GM12878 (cell line): ENCODE results near the gene DGCR8. TPM values are rescaled to one million over a fixed set of nuclear protein-coding genes. Genes with fewer than 3 reads are reported as not detected.

Experiments
- ATAC-seq: fragments of 200-7000 bp; cut with Tn5 transposase; 3 replicates; pipeline ENCODE4 v1.9.1; 2020; ENCODE audit warnings: mild to moderate bottlenecking, moderate library complexity
- BruUV-seq: library from RNA; stranded (reverse); fragments of 400-500 nt; replicated peaks from 2 replicates; lab custom pipeline; 2021; lab: Mats Ljungman, UMichigan
- CTCF ChIA-PET: fragments of 300-600 bp; sonication (Branson Sonifier 250); formaldehyde crosslinking; extraction: SDS; loops from one replicate; lab custom pipeline; 2021; ENCODE audit warnings: inconsistent platforms; lab: Yijun Ruan, JAX
- POLR2A ChIA-PET: fragments of 350-600 bp; formaldehyde crosslinking; extraction: SDS; loops from one replicate; lab custom pipeline; 2021; ENCODE audit warnings: inconsistent platforms; lab: Charles Lee
- RAD21 ChIA-PET: fragments of 300-600 bp; sonication (Branson Sonifier 250); formaldehyde crosslinking; loops from one replicate; lab custom pipeline; 2023; ENCODE audit warnings: antibody characterized with exemption; ENCODE audit not compliant: unreplicated experiment; lab: Charles Lee
- SMC1A ChIA-PET: fragments of 300-600 bp; sonication (Branson Sonifier 250); formaldehyde crosslinking; loops from one replicate; lab custom pipeline; 2023; ENCODE audit not compliant: unreplicated experiment, uncharacterized antibody; lab: Charles Lee
- DNase-seq: peaks from one replicate; pipeline ENCODE4 v3.0.0-alpha.2; 2011; ENCODE audit warnings: low read depth, low spot score
- FAIRE-seq: peaks from 3 replicates; lab custom pipeline; 2011; peaks lifted over from hg19 to GRCh38; lab: Jason Lieb, UNC
- H2AFZ ChIP-seq: 2 replicates; pipeline ENCODE4 v1.6.0; 2011; ENCODE audit warnings: low read depth, low read length, control low read depth; ENCODE audit not compliant: control insufficient read depth
- H3K27ac ChIP-seq: 2 replicates; pipeline ENCODE4 v1.5.1; 2011; ENCODE audit warnings: control low read depth; ENCODE audit not compliant: control insufficient read depth, insufficient read depth
- H3K27me3 ChIP-seq, 2 experiments: replicated peaks in 1 of 2; 2 replicates each; pipeline versions ENCODE4 v1.6.0 to v1.6.1; 2011; ENCODE audit warnings: low read length in 1 of 2; ENCODE audit not compliant: control insufficient read depth in 2 of 2, insufficient read depth in 2 of 2
- H3K36me3 ChIP-seq, 2 experiments: 2 replicates each; pipeline ENCODE4 v1.5.1; 2011; ENCODE audit warnings: low read length in 1 of 2; ENCODE audit not compliant: control insufficient read depth in 2 of 2, insufficient read depth in 2 of 2
- H3K4me1 ChIP-seq: 2 replicates; pipeline ENCODE4 v1.6.1; 2011; ENCODE audit warnings: mild to moderate bottlenecking, low read length, moderate library complexity, mixed read lengths; ENCODE audit not compliant: control insufficient read depth, insufficient read depth
- H3K4me2 ChIP-seq: 2 replicates; pipeline ENCODE4 v1.6.0; 2011; ENCODE audit warnings: control low read depth; ENCODE audit not compliant: control insufficient read depth, insufficient read depth
- H3K4me3 ChIP-seq: fragments of 200-600 bp; sonication (generic); 2 replicates; pipeline ENCODE4 v1.5.1; 2016
- H3K79me2 ChIP-seq: 2 replicates; pipeline ENCODE4 v1.6.0; 2011; ENCODE audit warnings: low read length; ENCODE audit not compliant: control insufficient read depth, insufficient read depth
- H3K9ac ChIP-seq: 2 replicates; pipeline ENCODE4 v1.8.0; 2011; ENCODE audit warnings: low read length, control low read depth, mixed read lengths; ENCODE audit not compliant: control insufficient read depth, insufficient read depth
- H3K9me3 ChIP-seq: replicated peaks from 3 replicates; pipeline ENCODE4 v1.5.1; 2011; ENCODE audit warnings: mild to moderate bottlenecking, low read length; ENCODE audit not compliant: control insufficient read depth, insufficient read depth
- H4K20me1 ChIP-seq: 2 replicates; pipeline ENCODE4 v1.6.0; 2011; ENCODE audit not compliant: control insufficient read depth, insufficient read depth
- CEBPZ ChIP-seq: fragments of 150-350 bp; IDR thresholded peaks from 2 replicates; pipeline ENCODE4 v1.6.1; 2016; ENCODE audit warnings: low read depth, low read length
- CHD2 ChIP-seq: IDR thresholded peaks from 2 replicates; pipeline ENCODE4 v1.6.1; 2011; ENCODE audit warnings: low read depth, low read length, improper control_type of control experiment, borderline replicate concordance
- FOXM1 ChIP-seq: IDR thresholded peaks from 2 replicates; pipeline ENCODE4 v1.6.1; 2012; ENCODE audit warnings: low read depth, mild to moderate bottlenecking, inconsistent platforms, low read length, moderate library complexity
- GABPA ChIP-seq: IDR thresholded peaks from 2 replicates; pipeline ENCODE4 v1.6.1; 2014; ENCODE audit warnings: antibody characterized with exemption, low read depth, mild to moderate bottlenecking, inconsistent platforms
- MXI1 ChIP-seq: fragments of 150-350 bp; IDR thresholded peaks from 2 replicates; pipeline ENCODE4 v1.6.1; 2011; ENCODE audit warnings: low read depth, mild to moderate bottlenecking, inconsistent platforms, low read length, improper control_type of control experiment
- NKRF ChIP-seq: fragments of 450-650 bp; conservative IDR thresholded peaks from 2 replicates; pipeline ENCODE4 v1.6.1; 2017; ENCODE audit warnings: mild to moderate bottlenecking, moderate library complexity
- NRF1 ChIP-seq: conservative IDR thresholded peaks from 2 replicates; pipeline ENCODE4 v1.6.1; 2011; ENCODE audit warnings: mild to moderate bottlenecking, low read depth, low read length, improper control_type of control experiment
- POLR2AphosphoS5 ChIP-seq: IDR thresholded peaks from 2 replicates; pipeline ENCODE4 v1.6.1; 2011; ENCODE audit warnings: mild to moderate bottlenecking, low read length, inconsistent platforms
- SP1 ChIP-seq: IDR thresholded peaks from one replicate; pipeline ENCODE4 v1.6.1; 2011; ENCODE audit warnings: low read depth, low read length
- ZNF274 ChIP-seq: IDR thresholded peaks from one replicate; pipeline ENCODE4 v1.8.0; 2011; ENCODE audit not compliant: insufficient read length, insufficient read depth
- WGBS: methylation state at CpG from one replicate; pipeline ENCODE4 v1.1.6; 2016; ENCODE audit warnings: low lambda C conversion rate; ENCODE audit not compliant: insufficient replicate concordance, insufficient coverage; ENCODE audit errors: missing lambda C conversion rate; 5-methylcytosine and 5-hydroxymethylcytosine counted together
- in situ Hi-C: fragments of 300-500 bp; cut with MboI; formaldehyde crosslinking; loops from 9 replicates; pipeline ENCODE4 v1.14.3; 2018; ENCODE audit warnings: mixed read lengths
- intact Hi-C: fragments of 100-400 bp; cut with micrococcal nuclease; formaldehyde crosslinking; loops from one replicate; pipeline ENCODE4 v1.14.2; 2022; ENCODE audit not compliant: unreplicated experiment
- polyA plus RNA-seq, 11 experiments: library from polyadenylated mRNA; depleted of rRNA in 4 of 11; unstranded in 6 of 11; stranded (reverse) in 5 of 11; fragments of >200 nt; fragmentation: Nextera tagmentation in 4 of 11; fragmentation: Illumina TruSeq in 1 of 11; extraction: Ambion mirVana in 4 of 11; extraction: Trizol in 1 of 11; gene quantifications; 1 replicate in 1 of 11; 2 replicates in 10 of 11; pipeline versions ENCODE4 v1.2.1 to v1.2.3, GENCODE V29; 2011 to 2016; ENCODE audit warnings: inconsistent platforms in 2 of 11, missing spikeins in 2 of 11, low read depth in 1 of 11
- total RNA-seq, 4 experiments: library from RNA; depleted of rRNA in 3 of 4; stranded (reverse); fragments of >200 nt in 3 of 4; fragmentation: Illumina TruSeq in 1 of 4; extraction: Trizol in 1 of 4; gene quantifications; 2 replicates each; pipeline versions ENCODE4 v1.2.1 to v1.2.3, GENCODE V29; 2013 to 2021
- TF ChIP-seq, protein P1 (sequence below): fragments of 150-350 bp; IDR thresholded peaks from 2 replicates; pipeline ENCODE4 v1.6.1; 2014; ENCODE audit warnings: mild to moderate bottlenecking, low read depth, low read length
- TF ChIP-seq, protein P2 (sequence below): fragments of 450-650 bp; IDR thresholded peaks from 2 replicates; pipeline ENCODE4 v1.6.1; 2014; ENCODE audit warnings: mild to moderate bottlenecking
- TF ChIP-seq, protein P3 (sequence below): fragments of 450-650 bp; IDR thresholded peaks from 2 replicates; pipeline ENCODE4 v1.6.1; 2017; ENCODE audit warnings: mild to moderate bottlenecking, moderate library complexity

DGCR8 gene
- total and polyA plus RNA-seq, 10 of the 15 experiments (the other 5 are each of a cell fraction or from before 2014, with no cell fraction given), result 1.2 to 35.1 (median 17.2) TPM

- POLR2A ChIA-PET, result no interaction called here
- DNase-seq (no peak), FAIRE-seq (no peak), ATAC-seq (no peak)
- Histone ChIP-seq H3K4me1 (peaks cover 8% of the 10 kb centered on the region), H3K27ac (no peak overlapping the region), H4K20me1 (no peaks in the 10 kb centered on the region), H3K9ac (no peak overlapping the region), H3K36me3 (peaks cover 23 to 28% of the 10 kb centered on the region in 2 experiments), H3K9me3 (no peaks in the 10 kb centered on the region), H2AFZ (no peak overlapping the region), H3K79me2 (peaks cover 47% of the 10 kb centered on the region), H3K4me3 (no peak overlapping the region), H3K27me3 (no peaks in the 10 kb centered on the region), H3K4me2 (no peak overlapping the region)
- in situ Hi-C loops (no loop called here), intact Hi-C loops (no loop called here)
- WGBS, result 96% methylated on average over 20 of the region's 20 CpGs
- no peak for TF ChIP-seq NRF1
- TF ChIP-seq, protein P1, sequence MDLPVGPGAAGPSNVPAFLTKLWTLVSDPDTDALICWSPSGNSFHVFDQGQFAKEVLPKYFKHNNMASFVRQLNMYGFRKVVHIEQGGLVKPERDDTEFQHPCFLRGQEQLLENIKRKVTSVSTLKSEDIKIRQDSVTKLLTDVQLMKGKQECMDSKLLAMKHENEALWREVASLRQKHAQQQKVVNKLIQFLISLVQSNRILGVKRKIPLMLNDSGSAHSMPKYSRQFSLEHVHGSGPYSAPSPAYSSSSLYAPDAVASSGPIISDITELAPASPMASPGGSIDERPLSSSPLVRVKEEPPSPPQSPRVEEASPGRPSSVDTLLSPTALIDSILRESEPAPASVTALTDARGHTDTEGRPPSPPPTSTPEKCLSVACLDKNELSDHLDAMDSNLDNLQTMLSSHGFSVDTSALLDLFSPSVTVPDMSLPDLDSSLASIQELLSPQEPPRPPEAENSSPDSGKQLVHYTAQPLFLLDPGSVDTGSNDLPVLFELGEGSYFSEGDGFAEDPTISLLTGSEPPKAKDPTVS, result no peak
- TF ChIP-seq MXI1, result no peak
- no peak for TF ChIP-seq POLR2AphosphoS5
- TF ChIP-seq, protein P2, sequence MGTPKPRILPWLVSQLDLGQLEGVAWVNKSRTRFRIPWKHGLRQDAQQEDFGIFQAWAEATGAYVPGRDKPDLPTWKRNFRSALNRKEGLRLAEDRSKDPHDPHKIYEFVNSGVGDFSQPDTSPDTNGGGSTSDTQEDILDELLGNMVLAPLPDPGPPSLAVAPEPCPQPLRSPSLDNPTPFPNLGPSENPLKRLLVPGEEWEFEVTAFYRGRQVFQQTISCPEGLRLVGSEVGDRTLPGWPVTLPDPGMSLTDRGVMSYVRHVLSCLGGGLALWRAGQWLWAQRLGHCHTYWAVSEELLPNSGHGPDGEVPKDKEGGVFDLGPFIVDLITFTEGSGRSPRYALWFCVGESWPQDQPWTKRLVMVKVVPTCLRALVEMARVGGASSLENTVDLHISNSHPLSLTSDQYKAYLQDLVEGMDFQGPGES, result no peak
- TF ChIP-seq, protein P3, sequence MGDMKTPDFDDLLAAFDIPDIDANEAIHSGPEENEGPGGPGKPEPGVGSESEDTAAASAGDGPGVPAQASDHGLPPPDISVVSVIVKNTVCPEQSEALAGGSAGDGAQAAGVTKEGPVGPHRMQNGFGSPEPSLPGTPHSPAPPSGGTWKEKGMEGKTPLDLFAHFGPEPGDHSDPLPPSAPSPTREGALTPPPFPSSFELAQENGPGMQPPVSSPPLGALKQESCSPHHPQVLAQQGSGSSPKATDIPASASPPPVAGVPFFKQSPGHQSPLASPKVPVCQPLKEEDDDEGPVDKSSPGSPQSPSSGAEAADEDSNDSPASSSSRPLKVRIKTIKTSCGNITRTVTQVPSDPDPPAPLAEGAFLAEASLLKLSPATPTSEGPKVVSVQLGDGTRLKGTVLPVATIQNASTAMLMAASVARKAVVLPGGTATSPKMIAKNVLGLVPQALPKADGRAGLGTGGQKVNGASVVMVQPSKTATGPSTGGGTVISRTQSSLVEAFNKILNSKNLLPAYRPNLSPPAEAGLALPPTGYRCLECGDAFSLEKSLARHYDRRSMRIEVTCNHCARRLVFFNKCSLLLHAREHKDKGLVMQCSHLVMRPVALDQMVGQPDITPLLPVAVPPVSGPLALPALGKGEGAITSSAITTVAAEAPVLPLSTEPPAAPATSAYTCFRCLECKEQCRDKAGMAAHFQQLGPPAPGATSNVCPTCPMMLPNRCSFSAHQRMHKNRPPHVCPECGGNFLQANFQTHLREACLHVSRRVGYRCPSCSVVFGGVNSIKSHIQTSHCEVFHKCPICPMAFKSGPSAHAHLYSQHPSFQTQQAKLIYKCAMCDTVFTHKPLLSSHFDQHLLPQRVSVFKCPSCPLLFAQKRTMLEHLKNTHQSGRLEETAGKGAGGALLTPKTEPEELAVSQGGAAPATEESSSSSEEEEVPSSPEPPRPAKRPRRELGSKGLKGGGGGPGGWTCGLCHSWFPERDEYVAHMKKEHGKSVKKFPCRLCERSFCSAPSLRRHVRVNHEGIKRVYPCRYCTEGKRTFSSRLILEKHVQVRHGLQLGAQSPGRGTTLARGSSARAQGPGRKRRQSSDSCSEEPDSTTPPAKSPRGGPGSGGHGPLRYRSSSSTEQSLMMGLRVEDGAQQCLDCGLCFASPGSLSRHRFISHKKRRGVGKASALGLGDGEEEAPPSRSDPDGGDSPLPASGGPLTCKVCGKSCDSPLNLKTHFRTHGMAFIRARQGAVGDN, result no peak
- no peak for TF ChIP-seq ZNF274
- TF ChIP-seq NKRF, result no peak
- no peak for TF ChIP-seq SP1
- no peak for TF ChIP-seq CHD2
- TF ChIP-seq CEBPZ, result no peak
- no peak for TF ChIP-seq GABPA
- no peak for TF ChIP-seq FOXM1
- BruUV-seq, result no TSS peak
- RAD21 ChIA-PET, result no interaction called here
- SMC1A ChIA-PET, result no interaction called here
- CTCF ChIA-PET, result no interaction called here
These were observed 5.6 kb downstream of the DGCR8 start for GRCh38 chr22:20085651-20086050.
